Loucy (cell line): ENCODE measurements around the gene PDK3.

Experiments used
- CTCF ChIP-seq: fragments of 200-600 bp; sonication (generic); conservative IDR thresholded peaks from 2 replicates; pipeline ENCODE4 v1.5.1; 2014; ENCODE audit warnings: mild to moderate bottlenecking, antibody characterized with exemption, low read length
- EZH2phosphoT487 ChIP-seq: fragments of 200-600 bp; IDR thresholded peaks from 2 replicates; pipeline ENCODE4 v1.6.1; 2018; ENCODE audit warnings: antibody characterized with exemption, mild to moderate bottlenecking, moderate library complexity, borderline replicate concordance

GRCh38 chrX:24494647-24495075 lies 29.6 kb downstream of the PDK3 start:
- TF ChIP-seq CTCF (no peak), EZH2phosphoT487 (no peak)
